A549 (cell line): Measurements from ENCODE around the gene PMAIP1.

ENCODE experiments used
- ATOH8 ChIP-seq: fragments of 250-450 bp; sonication (Bioruptor Pico); IDR thresholded peaks from 2 replicates; pipeline ENCODE4 v1.5.0; 2020; ENCODE audit warnings: low read depth, mild to moderate bottlenecking, moderate library complexity
- BHLHE40 ChIP-seq: IDR thresholded peaks from 2 replicates; pipeline ENCODE4 v1.6.1; 2012; ENCODE audit warnings: low read depth, low read length, inconsistent platforms
- CTCF ChIP-seq: fragments of >200 bp; sonication (Bioruptor Twin); formaldehyde crosslinking; IDR thresholded peaks from 3 replicates; pipeline ENCODE4 v1.5.1; 2016
- EP300 ChIP-seq, 2 experiments: fragments of >200 bp; sonication (Bioruptor Twin); formaldehyde crosslinking; IDR thresholded peaks; 2 replicates in 1 of 2; 3 replicates in 1 of 2; pipeline ENCODE4 v1.6.1; 2016 to 2017
- HMGXB4 ChIP-seq: fragments of 250-450 bp; sonication (Bioruptor Pico); IDR thresholded peaks from 2 replicates; pipeline ENCODE4 v1.5.0; 2021; ENCODE audit warnings: mild to moderate bottlenecking, moderate library complexity, borderline replicate concordance
- POLR2A ChIP-seq: IDR thresholded peaks from 2 replicates; pipeline ENCODE4 v1.6.1; 2012; ENCODE audit warnings: mild to moderate bottlenecking, low read length
- REST ChIP-seq: fragments of 200-600 bp; sonication (generic); IDR thresholded peaks from 2 replicates; pipeline ENCODE4 v1.6.1; 2016; ENCODE audit warnings: antibody characterized with exemption, mild to moderate bottlenecking, moderate library complexity
- SMC3 ChIP-seq: fragments of >200 bp; sonication (Bioruptor Twin); formaldehyde crosslinking; IDR thresholded peaks from 3 replicates; pipeline ENCODE4 v1.6.1; 2018; ENCODE audit warnings: inconsistent platforms
- USF2 ChIP-seq: fragments of 450-650 bp; IDR thresholded peaks from 2 replicates; pipeline ENCODE4 v1.6.1; 2014; ENCODE audit warnings: antibody characterized with exemption
- ZC3H11A ChIP-seq: fragments of 450-650 bp; IDR thresholded peaks from 2 replicates; pipeline ENCODE4 v1.6.1; 2014; ENCODE audit warnings: antibody characterized with exemption, mild to moderate bottlenecking

- TF ChIP-seq SMC3, result no peak
- no peak for TF ChIP-seq POLR2A
- TF ChIP-seq ZC3H11A, result no peak
- no peak for TF ChIP-seq USF2
- TF ChIP-seq REST, result no peak
- TF ChIP-seq EP300 (IDR thresholded peaks at IDR 0.05), result no peak
- TF ChIP-seq HMGXB4 (CRISPR knock-in tag), result no peak
- no peak for TF ChIP-seq CTCF
- TF ChIP-seq BHLHE40, result no peak
- TF ChIP-seq ATOH8 (CRISPR knock-in tag), result no peak
These were observed 16.9 kb downstream of the PMAIP1 start for GRCh38 chr18:59916746-59917145.
